ENCODE results near the gene PNO1. TPM values are rescaled to one million over a fixed set of nuclear protein-coding genes. Genes with fewer than 3 reads are reported as not detected.

Gene PNO1
- total and polyA plus RNA-seq, 2 experiments from 2014 or later = 34.6 to 43.7 TPM

GRCh38 chr2:68122680-68122964 lies 35.1 kb upstream of the PNO1 start:
- 0 out of 2 replicates have a peak, but pooled peaks cover 5% of the 10 kb centered on the region for H3K9me2 ChIP-seq (ENCODE audit: insufficient read depth)
- ATAC-seq (no peak), DNase-seq (ENCODE audit: low spot score) (no peak)
- Mint-ChIP-seq H3K27me3 (ENCODE audit: insufficient read depth, low read depth, poor library complexity) (peaks cover 4% of the 10 kb centered on the region), H3K4me3 (peak overlapping the region; percentile 22; the same call in 1 of the 3 replicates), H3K4me1 (0 out of 3 replicates have a peak, but pooled peaks cover 3% of the 10 kb centered on the region), H3K36me3 (ENCODE audit: low read depth) (no peaks in the 10 kb centered on the region), H3K27ac (no peak overlapping the region), H3K9me3 (no peaks in the 10 kb centered on the region)
- no peaks in the 10 kb centered on the region for H3K4me1 ChIP-seq (ENCODE audit: insufficient read depth)
- no peaks in the 10 kb centered on the region for H3K79me2 ChIP-seq (replicated peaks; ENCODE audit: insufficient read depth)
- H3K36me3 ChIP-seq (ENCODE audit: insufficient read depth) = no peaks in the 10 kb centered on the region
- no peaks in the 10 kb centered on the region for H4K20me1 ChIP-seq (replicated peaks; ENCODE audit: insufficient read depth)
- H3K4me2 ChIP-seq = peak overlapping the region; percentile 24; the same call in 1 of the 2 replicates
- no peak overlapping the region for H2AFZ ChIP-seq
- no peaks in the 10 kb centered on the region for H3K27me3 ChIP-seq (ENCODE audit: insufficient read depth)
- no peak overlapping the region for H3K27ac ChIP-seq (ENCODE audit: low read depth)
- TF ChIP-seq EZH2phosphoT487 (IDR thresholded peaks at IDR 0.05; ENCODE audit: unreplicated experiment) (no peak), JUNB (IDR thresholded peaks at IDR 0.05; ENCODE audit: unreplicated experiment) (no peak), POLR2AphosphoS5 (IDR thresholded peaks at IDR 0.05; ENCODE audit: low read depth) (no peak), ETS1 (IDR thresholded peaks at IDR 0.05) (no peak), NANOG (IDR thresholded peaks at IDR 0.05; ENCODE audit: borderline replicate concordance) (no peak), STAT1 (IDR thresholded peaks at IDR 0.05; ENCODE audit: unreplicated experiment) (no peak), REST (IDR thresholded peaks at IDR 0.05; ENCODE audit: unreplicated experiment) (no peak), EZH2 (IDR thresholded peaks at IDR 0.05; ENCODE audit: low read depth, unreplicated experiment) (no peak), ZNF331 (CRISPR knock-in tag; IDR thresholded peaks at IDR 0.05; ENCODE audit: low read depth) (no peak)
- no peaks in the 10 kb centered on the region for H3F3A ChIP-seq (replicated peaks; ENCODE audit: low read depth)
- H3K4me3 ChIP-seq = no peak overlapping the region

- H3K4me3 ChIP-seq = no peak overlapping the region
- 0 out of 2 replicates have a peak, but pooled peaks cover 5% of the 10 kb centered on the region for H3K9me2 ChIP-seq (ENCODE audit: insufficient read depth)
- H3K27me3 Mint-ChIP-seq (ENCODE audit: insufficient read depth, low read depth, poor library complexity) = peaks cover 2% of the 10 kb centered on the region
- no peaks in the 10 kb centered on the region for H3K36me3 ChIP-seq (ENCODE audit: insufficient read depth)
- no peak overlapping the region for H3K4me3 Mint-ChIP-seq
- no peaks in the 10 kb centered on the region for H3K9me3 Mint-ChIP-seq
- H3K27me3 ChIP-seq (ENCODE audit: insufficient read depth) = no peaks in the 10 kb centered on the region
- H3K36me3 Mint-ChIP-seq (ENCODE audit: low read depth) = no peaks in the 10 kb centered on the region
- H3K4me1 Mint-ChIP-seq = 0 out of 3 replicates have a peak, but pooled peaks cover 3% of the 10 kb centered on the region
- H3K79me2 ChIP-seq (replicated peaks; ENCODE audit: insufficient read depth) = no peaks in the 10 kb centered on the region
- H3F3A ChIP-seq (replicated peaks; ENCODE audit: low read depth) = no peaks in the 10 kb centered on the region
- H2AFZ ChIP-seq = no peak overlapping the region
- no peak for DNase-seq (ENCODE audit: low spot score)
- no peak for TF ChIP-seq REST (IDR thresholded peaks at IDR 0.05; ENCODE audit: unreplicated experiment)
- no peak for TF ChIP-seq CTCF (conservative IDR thresholded peaks at IDR 0.05; ENCODE audit: low read depth in 2 of 2)
- TF ChIP-seq EZH2 (IDR thresholded peaks at IDR 0.05; ENCODE audit: low read depth, unreplicated experiment) = no peak
- no peak for TF ChIP-seq EZH2phosphoT487 (IDR thresholded peaks at IDR 0.05; ENCODE audit: unreplicated experiment)
- TF ChIP-seq ZNF331 (CRISPR knock-in tag; IDR thresholded peaks at IDR 0.05; ENCODE audit: low read depth) = no peak
- no peak for TF ChIP-seq POLR2AphosphoS5 (IDR thresholded peaks at IDR 0.05; ENCODE audit: low read depth)
- no peak for ATAC-seq
- no peak overlapping the region for H3K27ac Mint-ChIP-seq
- H4K20me1 ChIP-seq (replicated peaks; ENCODE audit: insufficient read depth) = no peaks in the 10 kb centered on the region
- H3K27ac ChIP-seq (ENCODE audit: low read depth) = no peak overlapping the region
- no peak overlapping the region for H3K4me2 ChIP-seq
- no peaks in the 10 kb centered on the region for H3K4me1 ChIP-seq (ENCODE audit: insufficient read depth)
Measured at GRCh38 chr2:68124321-68124720, 33.4 kb upstream of the PNO1 start.
